Stimulated activated CD4-positive, alpha-beta T cell treated with anti-CD3 and anti-CD28 coated beads, Interleukin-4, amount 100 ng/mL, for 1 hour (primary cell): ENCODE measurements around the gene LY6G6C.

ENCODE experiments used
- DNase-seq: peaks from one replicate; pipeline ENCODE4 v3.0.0-alpha.2; 2020

The LY6G6C gene

DNA sequence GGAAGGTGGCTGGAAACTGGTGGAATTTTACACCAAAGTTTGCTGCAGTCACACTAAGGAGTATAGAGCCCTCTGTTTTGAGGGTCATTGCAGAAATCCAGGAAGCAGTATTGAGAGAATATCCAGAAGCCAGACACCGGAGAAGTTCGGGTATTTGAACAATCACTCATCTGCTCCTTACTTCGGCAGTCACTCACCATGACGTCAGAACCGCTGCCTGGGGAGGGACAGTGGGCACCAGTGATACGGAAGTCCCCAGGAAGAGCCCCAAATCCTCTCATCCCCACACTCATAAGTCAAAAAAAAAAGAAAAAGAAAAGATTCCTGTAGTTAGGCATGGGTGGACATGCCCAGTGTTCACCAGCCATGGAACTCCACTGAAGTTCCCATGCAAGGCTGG lies 44.6 kb downstream of the LY6G6C start:
- DNase-seq = no peak

DNA sequence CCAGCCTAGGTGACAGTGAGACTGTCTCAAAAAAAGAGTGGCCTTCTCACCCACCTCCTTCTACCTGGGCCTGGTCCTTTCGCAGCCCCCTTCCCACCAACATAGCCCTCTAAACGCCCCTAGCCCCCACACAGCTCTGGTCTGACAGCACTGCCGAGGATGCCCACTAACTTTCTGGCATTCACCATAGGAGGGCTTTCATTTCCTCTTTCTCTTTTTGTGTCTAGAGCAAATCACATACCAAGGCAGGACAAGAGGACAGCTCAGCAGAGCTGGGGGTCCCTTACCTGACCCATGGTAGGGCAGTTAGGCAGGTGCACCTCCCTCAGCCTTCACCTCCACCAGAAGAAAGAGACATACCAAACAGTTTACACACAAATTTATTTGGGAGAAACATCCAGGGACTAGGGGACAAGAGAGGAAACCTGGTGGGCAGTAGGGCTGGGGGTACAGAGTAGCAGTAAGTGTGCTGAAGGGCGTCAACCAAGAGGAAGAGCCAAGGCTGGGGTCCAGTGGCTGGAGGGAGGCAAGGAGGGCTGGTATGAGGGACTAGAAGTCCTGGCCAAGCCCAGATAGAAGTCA lies 45.1 kb downstream of the LY6G6C start:
- DNase-seq = no peak

DNA sequence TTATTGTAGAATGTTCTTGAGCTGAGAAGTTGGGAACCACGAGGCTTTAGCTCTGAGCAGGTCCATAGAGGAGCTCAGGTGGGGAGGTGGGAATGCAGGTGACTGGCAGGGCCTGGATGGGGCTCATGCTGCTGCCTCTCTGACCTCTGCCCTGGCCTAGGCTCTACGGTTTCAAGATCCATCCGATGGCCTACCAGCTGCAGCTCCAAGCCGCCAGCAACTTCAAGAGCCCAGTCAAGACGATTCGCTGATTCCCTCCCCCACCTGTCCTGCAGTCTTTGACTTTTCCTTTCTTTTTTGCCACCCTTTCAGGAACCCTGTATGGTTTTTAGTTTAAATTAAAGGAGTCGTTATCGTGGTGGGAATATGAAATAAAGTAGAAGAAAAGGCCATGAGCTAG lies 51.9 kb downstream of the LY6G6C start, which contains the start of gene LY6G5B:
LY6G5B (plus strand) TSS at position 301 of the 400 bp plus-strand sequence. CDS start 975 bp downstream, outside the sequence.
- no peak for DNase-seq
